Esophagus (tissue), 2 donors: Measurements from ENCODE around the gene SPINK8. TPM values are rescaled to one million over a fixed set of nuclear protein-coding genes. Genes with fewer than 3 reads are reported as not detected.

Experiments used
- H3K27ac ChIP-seq, 2 donors: one replicate each; pipeline ENCODE4 v1.5.1; 2013; ENCODE audit warnings: low read depth in 2 of 2, mild to moderate bottlenecking in 2 of 2, inconsistent platforms in 1 of 2, low read length in 1 of 2, moderate library complexity in 1 of 2
- H3K27me3 ChIP-seq, 2 donors: one replicate each; pipeline ENCODE4 v1.6.1; 2013; ENCODE audit warnings: low read length in 2 of 2, control low read depth in 1 of 2, mild to moderate bottlenecking in 1 of 2; ENCODE audit not compliant: insufficient read depth in 2 of 2, control insufficient read depth in 1 of 2
- H3K36me3 ChIP-seq, 2 donors: one replicate each; pipeline ENCODE4 v1.6.1; 2013; ENCODE audit warnings: low read length in 1 of 2; ENCODE audit not compliant: control insufficient read depth in 2 of 2, insufficient read depth in 2 of 2
- H3K4me1 ChIP-seq, 2 donors: one replicate each; pipeline ENCODE4 v1.6.1; 2013; ENCODE audit warnings: low read length in 1 of 2; ENCODE audit not compliant: control insufficient read depth in 2 of 2, insufficient read depth in 2 of 2
- H3K4me3 ChIP-seq, 2 donors: one replicate each; pipeline ENCODE4 v1.5.1; 2013; ENCODE audit warnings: low read length in 2 of 2, mild to moderate bottlenecking in 2 of 2, low read depth in 1 of 2, moderate library complexity in 1 of 2
- H3K9me3 ChIP-seq, 2 donors: one replicate each; pipeline ENCODE4 v1.6.1; 2013; ENCODE audit warnings: mild to moderate bottlenecking in 2 of 2, low read depth in 1 of 2, low read length in 1 of 2, moderate library complexity in 1 of 2; ENCODE audit not compliant: control insufficient read depth in 2 of 2, insufficient read depth in 1 of 2
- WGBS, 2 donors: extraction: QIAGEN DNeasy Blood & Tissue Kit; methylation state at CpG; one replicate each; pipeline ENCODE4 v1.1.7; 2013; 5-methylcytosine and 5-hydroxymethylcytosine counted together
- polyA plus RNA-seq, 2 donors: library from polyadenylated mRNA; stranded (reverse); fragments of 200-250 nt; gene quantifications; one replicate each; pipeline ENCODE4 v1.2.3, GENCODE V29; 2013
- donor health status: healthy with polysubstance abuse.
- donor health status: Bipolar disorder and iron deficiency.

Gene SPINK8
- polyA plus RNA-seq, 2 donors, result 1.2 to 2.6 TPM

DNA sequence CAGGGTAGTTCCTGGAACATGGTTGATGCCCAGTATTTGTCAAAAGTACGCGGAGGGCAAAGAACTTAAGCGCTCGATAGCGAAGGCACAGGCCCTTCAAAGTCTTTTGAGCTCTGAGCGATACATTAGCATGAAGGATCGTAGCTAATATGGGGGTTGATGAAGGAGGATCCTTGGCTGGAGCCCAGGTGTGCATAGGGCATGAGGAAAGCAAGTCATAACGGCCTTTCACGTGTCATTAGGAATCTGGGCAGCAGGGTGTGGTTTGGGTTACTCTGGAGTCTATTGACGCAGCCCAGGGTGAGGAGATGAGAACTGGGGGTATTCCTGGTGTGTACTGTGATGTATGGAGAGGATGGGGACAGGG, 31.7 kb downstream of the SPINK8 start:
- H3K9me3 ChIP-seq, result no peaks in the 10 kb centered on the region
- 2 to 5% methylated on average over 10 of the region's 10 CpGs for WGBS, 2 donors
- H3K4me1 ChIP-seq, result peaks cover 3 to 5% of the 10 kb centered on the region in 2 donors
- H3K27me3 ChIP-seq, result no peaks in the 10 kb centered on the region
- H3K36me3 ChIP-seq, result peaks cover 0 to 8% of the 10 kb centered on the region in 2 donors
- H3K27ac ChIP-seq, result peak overlapping the region; percentile 96 to 99
- H3K4me3 ChIP-seq, result peak overlapping the region; percentile 71 to 95

GRCh38 chr3:48301020-48301799, 32.3 kb downstream of the SPINK8 start, which contains the start of gene NME6:
NME6 (minus strand) TSS chr3:48301367.
- Histone ChIP-seq H3K36me3 (peaks cover 0 to 9% of the 10 kb centered on the region in 2 donors), H3K27me3 (no peaks in the 10 kb centered on the region), H3K9me3 (no peaks in the 10 kb centered on the region), H3K4me3 (peak within 1 kb of the TSS; percentile 71 to 95), H3K27ac (peak within 1 kb of the TSS; percentile 96 to 99), H3K4me1 (peaks cover 3 to 5% of the 10 kb centered on the region in 2 donors)
- 0% methylated on average over 70 of the region's 70 CpGs for WGBS, 2 donors

- H3K9me3 ChIP-seq, result no peaks in the 10 kb centered on the region
- H3K27me3 ChIP-seq, result no peaks in the 10 kb centered on the region
- peak overlapping the region; percentile 71 to 95 for H3K4me3 ChIP-seq
- H3K27ac ChIP-seq, result peak overlapping the region in 1 of 2 donors; percentile 96
- peaks cover 0 to 12% of the 10 kb centered on the region in 2 donors for H3K36me3 ChIP-seq
- WGBS, 2 donors, result 67 to 76% methylated on average over 13 of the region's 13 CpGs
- H3K4me1 ChIP-seq, result peaks cover 3 to 5% of the 10 kb centered on the region in 2 donors
Observed at GRCh38 chr3:48299746-48300712, 33.4 kb downstream of the SPINK8 start.

GRCh38 chr3:48297111-48297810, 36.2 kb downstream of the SPINK8 start:
- Histone ChIP-seq H3K27ac (no peak overlapping the region), H3K9me3 (no peaks in the 10 kb centered on the region), H3K4me1 (peaks cover 3 to 5% of the 10 kb centered on the region in 2 donors), H3K27me3 (no peaks in the 10 kb centered on the region), H3K4me3 (no peak overlapping the region), H3K36me3 (peaks cover 0 to 24% of the 10 kb centered on the region in 2 donors)
- WGBS, 2 donors, result 90 to 94% methylated on average over 5 of the region's 5 CpGs

- Histone ChIP-seq H3K36me3 (peaks cover 0 to 24% of the 10 kb centered on the region in 2 donors), H3K27ac (no peak overlapping the region), H3K9me3 (no peaks in the 10 kb centered on the region), H3K4me3 (no peak overlapping the region), H3K27me3 (no peaks in the 10 kb centered on the region), H3K4me1 (peaks cover 3 to 5% of the 10 kb centered on the region in 2 donors)
- 92 to 97% methylated on average over 4 of the region's 4 CpGs for WGBS, 2 donors
Observed at GRCh38 chr3:48296699-48297098, 36.8 kb downstream of the SPINK8 start.

- H3K27ac ChIP-seq, result no peak overlapping the region
- peaks cover 0 to 24% of the 10 kb centered on the region in 2 donors for H3K36me3 ChIP-seq
- H3K4me3 ChIP-seq, result no peak overlapping the region
- H3K27me3 ChIP-seq, result no peaks in the 10 kb centered on the region
- 94 to 96% methylated on average over 12 of the region's 12 CpGs for WGBS, 2 donors
- H3K4me1 ChIP-seq, result no peaks in the 10 kb centered on the region
- H3K9me3 ChIP-seq, result no peaks in the 10 kb centered on the region
Observed at GRCh38 chr3:48294611-48295263, 38.7 kb downstream of the SPINK8 start.

- no peaks in the 10 kb centered on the region for H3K4me1 ChIP-seq
- H3K27ac ChIP-seq, result no peak overlapping the region
- H3K36me3 ChIP-seq, result peaks cover 0 to 8% of the 10 kb centered on the region in 2 donors
- H3K4me3 ChIP-seq, result no peak overlapping the region
- H3K9me3 ChIP-seq, result no peaks in the 10 kb centered on the region
- H3K27me3 ChIP-seq, result no peaks in the 10 kb centered on the region
- 77 to 88% methylated on average over 1 of the region's 1 CpG for WGBS, 2 donors
Observed at GRCh38 chr3:48289659-48290058, 43.8 kb downstream of the SPINK8 start.

- H3K4me3 ChIP-seq, result no peak overlapping the region
- H3K9me3 ChIP-seq, result no peaks in the 10 kb centered on the region
- H3K27me3 ChIP-seq, result no peaks in the 10 kb centered on the region
- H3K4me1 ChIP-seq, result no peaks in the 10 kb centered on the region
- H3K36me3 ChIP-seq, result no peaks in the 10 kb centered on the region
- no peak overlapping the region for H3K27ac ChIP-seq
Observed at GRCh38 chr3:48287034-48287433, 46.4 kb downstream of the SPINK8 start.

DNA sequence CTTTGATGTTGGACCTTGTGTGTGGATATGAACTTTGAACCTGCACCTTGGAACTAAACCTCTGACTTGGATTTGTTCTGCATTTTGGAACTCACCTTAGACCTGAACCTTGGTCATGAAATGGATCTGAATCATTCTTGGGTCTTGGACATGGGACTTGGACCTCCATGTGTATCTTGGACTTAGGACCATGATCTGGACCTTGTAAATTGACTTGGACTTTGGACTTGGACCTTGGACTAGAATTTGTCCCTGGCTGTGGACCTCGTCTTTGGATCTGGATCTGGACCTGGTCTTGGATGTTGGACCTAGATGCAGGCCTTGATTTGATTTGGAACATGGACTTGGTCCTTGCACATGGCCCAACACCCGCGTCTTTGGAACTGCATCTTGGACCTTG, 47.2 kb downstream of the SPINK8 start:
- WGBS, 2 donors, result 90 to 95% methylated on average over 3 of the region's 3 CpGs
- Histone ChIP-seq H3K36me3 (no peaks in the 10 kb centered on the region), H3K4me3 (no peak overlapping the region), H3K27ac (no peak overlapping the region), H3K27me3 (no peaks in the 10 kb centered on the region), H3K4me1 (no peaks in the 10 kb centered on the region), H3K9me3 (no peaks in the 10 kb centered on the region)
